Endothelial cell of umbilical vein (primary cell): ENCODE measurements around the gene LANCL2. TPM values are rescaled to one million over a fixed set of nuclear protein-coding genes. Genes with fewer than 3 reads are reported as not detected.

Experiments
- BruUV-seq: library from RNA; stranded (reverse); fragments of 400-500 nt; replicated peaks from 2 replicates; lab custom pipeline; 2021; lab: Mats Ljungman, UMichigan
- CTCF ChIA-PET: fragments of 300-600, 350-600 bp; sonication (Branson Sonifier 250); formaldehyde crosslinking; loops from one replicate; lab custom pipeline; 2021; ENCODE audit warnings: antibody characterized with exemption, inconsistent platforms; lab: Charles Lee
- POLR2A ChIA-PET: fragments of 300-600, 350-600 bp; sonication (Branson Sonifier 250); formaldehyde crosslinking; loops from one replicate; lab custom pipeline; 2021; ENCODE audit warnings: antibody characterized with exemption, inconsistent platforms; lab: Charles Lee
- DNase-seq: peaks from one replicate; pipeline ENCODE4 v3.0.0-alpha.2; 2011; ENCODE audit warnings: low read depth, low spot score
- FAIRE-seq: peaks from 2 replicates; lab custom pipeline; 2011; peaks lifted over from hg19 to GRCh38; lab: Jason Lieb, UNC
- H2AFZ ChIP-seq: 2 replicates; pipeline ENCODE4 v1.6.0; 2012; ENCODE audit warnings: low read depth, low read length, control low read depth, inconsistent platforms
- H3K27ac ChIP-seq: 2 replicates; pipeline ENCODE4 v1.5.1; 2011; ENCODE audit warnings: low read depth, mild to moderate bottlenecking, control low read depth, low read length, moderate library complexity; ENCODE audit not compliant: insufficient read depth
- H3K27me3 ChIP-seq, 2 experiments: 2 replicates each; pipeline versions ENCODE4 v1.6.0 to v1.6.1; 2011; ENCODE audit warnings: low read length in 2 of 2, mixed read lengths in 1 of 2; ENCODE audit not compliant: control insufficient read depth in 2 of 2, insufficient read depth in 2 of 2
- H3K36me3 ChIP-seq, 2 experiments: 2 replicates in 1 of 2; 3 replicates in 1 of 2; pipeline ENCODE4 v1.5.1; 2011; ENCODE audit warnings: low read length in 2 of 2, mild to moderate bottlenecking in 1 of 2, moderate library complexity in 1 of 2; ENCODE audit not compliant: control insufficient read depth in 2 of 2, insufficient read depth in 2 of 2; ENCODE audit errors: extremely low read depth in 1 of 2
- H3K4me1 ChIP-seq: 3 replicates; pipeline ENCODE4 v1.5.1; 2011; ENCODE audit warnings: mild to moderate bottlenecking, low read length; ENCODE audit not compliant: control insufficient read depth, insufficient read depth; ENCODE audit errors: extremely low read depth
- H3K4me2 ChIP-seq: 2 replicates; pipeline ENCODE4 v1.6.1; 2011; ENCODE audit warnings: low read length, control low read depth, mixed read lengths; ENCODE audit not compliant: insufficient read depth
- H3K4me3 ChIP-seq, 3 experiments: fragments of 200-600 bp in 1 of 3; sonication (generic), shearing (Covaris generic) in 1 of 3; replicated peaks in 1 of 3; 2 replicates each; pipeline ENCODE4 v1.5.1; 2011 to 2016; ENCODE audit warnings: control low read depth in 3 of 3, low read length in 3 of 3, mild to moderate bottlenecking in 2 of 3, inconsistent platforms in 1 of 3, low read depth in 1 of 3, moderate library complexity in 1 of 3; ENCODE audit not compliant: insufficient read depth in 1 of 3
- H3K79me2 ChIP-seq: 2 replicates; pipeline ENCODE4 v1.6.0; 2012; ENCODE audit warnings: low read length, inconsistent platforms; ENCODE audit not compliant: control insufficient read depth, insufficient read depth
- H3K9ac ChIP-seq: replicated peaks from 2 replicates; pipeline ENCODE3; 2011; ENCODE audit warnings: low read length, control low read depth; ENCODE audit not compliant: insufficient read depth; ENCODE audit errors: extremely low read depth
- H3K9me1 ChIP-seq: replicated peaks from 3 replicates; pipeline ENCODE4 v1.6.0; 2011; ENCODE audit warnings: mild to moderate bottlenecking, low read length; ENCODE audit not compliant: control insufficient read depth, insufficient read depth; ENCODE audit errors: extremely low read depth
- H3K9me3 ChIP-seq: replicated peaks from 2 replicates; pipeline ENCODE4 v1.5.1; 2012; ENCODE audit warnings: low read length, inconsistent platforms; ENCODE audit not compliant: control insufficient read depth, insufficient read depth
- H4K20me1 ChIP-seq: replicated peaks from 2 replicates; pipeline ENCODE3; 2011; ENCODE audit warnings: mild to moderate bottlenecking, low read length; ENCODE audit not compliant: control insufficient read depth, insufficient read depth; ENCODE audit errors: extremely low read depth
- CTCF ChIP-seq, 2 donors: IDR thresholded peaks; 1 replicate in 1 of 2; 2 replicates in 1 of 2; pipeline ENCODE4 v1.5.1; 2011; ENCODE audit warnings: low read length in 2 of 2, mild to moderate bottlenecking in 2 of 2, moderate library complexity in 2 of 2, control low read depth in 1 of 2, inconsistent platforms in 1 of 2, low read depth in 1 of 2; ENCODE audit not compliant: insufficient read depth in 1 of 2; ENCODE audit errors: extremely low read depth in 1 of 2
- EZH2 ChIP-seq: IDR thresholded peaks from 2 replicates; pipeline ENCODE4 v1.6.1; 2012; ENCODE audit warnings: borderline replicate concordance, low read depth, mild to moderate bottlenecking, moderate library complexity, low read length, inconsistent platforms; ENCODE audit not compliant: severe bottlenecking
- FOS ChIP-seq: IDR thresholded peaks from 2 replicates; pipeline ENCODE4 v1.6.1; 2011; ENCODE audit warnings: mild to moderate bottlenecking, low read length, moderate library complexity, borderline replicate concordance; ENCODE audit not compliant: insufficient read depth
- GATA2 ChIP-seq: IDR thresholded peaks from 2 replicates; pipeline ENCODE4 v1.7.0; 2011; ENCODE audit warnings: low read depth, mild to moderate bottlenecking, moderate library complexity, mixed read lengths, low read length; ENCODE audit not compliant: insufficient read length, insufficient read depth
- JUN ChIP-seq: IDR thresholded peaks from 2 replicates; pipeline ENCODE4 v1.6.1; 2011; ENCODE audit warnings: borderline replicate concordance, low read depth; ENCODE audit not compliant: insufficient read length, insufficient read depth
- MYC ChIP-seq: IDR thresholded peaks from one replicate; pipeline ENCODE4 v1.6.1; 2011; ENCODE audit warnings: mild to moderate bottlenecking, low read depth, low read length
- POLR2A ChIP-seq: IDR thresholded peaks from 2 replicates; pipeline ENCODE4 v1.6.1; 2012; ENCODE audit warnings: low read depth, mild to moderate bottlenecking, control low read depth, low read length
- POLR2AphosphoS5 ChIP-seq: IDR thresholded peaks from 2 replicates; pipeline ENCODE4 v1.6.1; 2012; ENCODE audit warnings: low read depth, mild to moderate bottlenecking, control low read depth, low read length, moderate library complexity; ENCODE audit not compliant: insufficient read depth
- dilution Hi-C: fragments of 300-500 bp; cut with MboI; formaldehyde crosslinking; loops from one replicate; pipeline ENCODE4 v1.15.0; 2019; ENCODE audit warnings: low sequenced_read_pairs; ENCODE audit not compliant: extremely low pct_ligation_motif_present
- intact Hi-C: fragments of 100-400 bp; cut with micrococcal nuclease; formaldehyde crosslinking; loops from one replicate; pipeline ENCODE4 v1.10.0; 2022
- polyA plus RNA-seq, 4 experiments: library from polyadenylated mRNA; depleted of rRNA in 3 of 4; stranded (reverse) in 3 of 4; unstranded in 1 of 4; fragments of >200 nt; gene quantifications; 2 replicates each; pipeline versions ENCODE4 v1.2.1 to v1.2.3, GENCODE V29; 2011 to 2012; ENCODE audit warnings: missing spikeins in 1 of 4
- total RNA-seq: library from RNA; stranded (reverse); gene quantifications from 2 replicates; pipeline ENCODE4 v1.2.3, GENCODE V29; 2021
- TF ChIP-seq, protein P1 (sequence below): IDR thresholded peaks from 2 replicates; pipeline ENCODE4 v1.6.1; 2011; ENCODE audit not compliant: insufficient read depth, insufficient read length

Gene LANCL2
- total and polyA plus RNA-seq, 2 donors (not counting 3 experiments of a cell fraction or from before 2014, with no cell fraction given), result 19.2 to 25.3 TPM

GRCh38 chr7:55427342-55427741, 62.2 kb downstream of the LANCL2 start:
- Histone ChIP-seq H3K4me2 (no peak overlapping the region), H3K9ac (no peak overlapping the region), H3K36me3 (peaks cover 0 to 8% of the 10 kb centered on the region in 2 experiments), H3K27me3 (no peaks in the 10 kb centered on the region), H3K4me3 (no peak overlapping the region), H3K79me2 (no peaks in the 10 kb centered on the region), H3K4me1 (peaks cover 18% of the 10 kb centered on the region), H3K9me3 (no peaks in the 10 kb centered on the region), H4K20me1 (no peaks in the 10 kb centered on the region), H3K9me1 (no peaks in the 10 kb centered on the region), H3K27ac (no peak overlapping the region), H2AFZ (no peak overlapping the region)
- ChIA-PET POLR2A (no interaction called here), CTCF (interaction anchor here (0.8 to 3.4 kb wide), 5 partner anchors 12 to 172 kb away, joined by 3 to 10 read pairs (median 4); no protein-coding TSS in a partner anchor)
- dilution Hi-C loops (no loop called here), intact Hi-C loops (no loop called here)
- no TSS peak for BruUV-seq
- no peak for TF ChIP-seq JUN
- TF ChIP-seq GATA2, result no peak
- no peak for TF ChIP-seq MYC
- no peak for TF ChIP-seq POLR2A
- TF ChIP-seq POLR2AphosphoS5, result no peak
- TF ChIP-seq EZH2, result no peak
- no peak for TF ChIP-seq CTCF (IDR thresholded peaks at IDR 0.05; ENCODE audit: extremely low read depth in 1 of 2, insufficient read depth in 1 of 2, low read depth in 1 of 2, low read length in 2 of 2)
- no peak for TF ChIP-seq FOS
- TF ChIP-seq, protein P1, sequence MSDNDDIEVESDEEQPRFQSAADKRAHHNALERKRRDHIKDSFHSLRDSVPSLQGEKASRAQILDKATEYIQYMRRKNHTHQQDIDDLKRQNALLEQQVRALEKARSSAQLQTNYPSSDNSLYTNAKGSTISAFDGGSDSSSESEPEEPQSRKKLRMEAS, result no peak
- no peak for DNase-seq
- no peak for FAIRE-seq
